ENCODE measurements around the gene F13B.
"Not testable (repeated sequence)": the region's sequence is repeated elsewhere in the genome, so short reads cannot be mapped to it uniquely, and the experiment has no call there.

F13B gene

GRCh38 chr1:197001828-197002227 lies 65.2 kb downstream of the F13B start:
- no peaks in the 10 kb centered on the region for H3K9me3 ChIP-seq (replicated peaks; ENCODE audit: insufficient read depth, low read length)
- H3K4me3 ChIP-seq (ENCODE audit: low read length), result no peak overlapping the region
- no peaks in the 10 kb centered on the region for H3F3A ChIP-seq (ENCODE audit: insufficient read depth, low read length)
- H3K36me3 ChIP-seq (replicated peaks; ENCODE audit: insufficient read depth, low read length), result no peaks in the 10 kb centered on the region
- no peak overlapping the region for H3K9ac ChIP-seq (ENCODE audit: low read length)
- no peak overlapping the region for H2AFZ ChIP-seq (ENCODE audit: low read length)
- 0 out of 2 replicates have a peak, but pooled peaks cover 3% of the 10 kb centered on the region for H3K9me2 ChIP-seq (replicated peaks; ENCODE audit: insufficient read depth, low read length)
- no peaks in the 10 kb centered on the region for H3K27me3 ChIP-seq (replicated peaks; ENCODE audit: insufficient read depth, low read length)
- no peaks in the 10 kb centered on the region for H3K4me1 ChIP-seq (ENCODE audit: low read length)
- H4K20me1 ChIP-seq (ENCODE audit: insufficient read depth, low read length), result no peaks in the 10 kb centered on the region
- H3K4me2 ChIP-seq (ENCODE audit: low read depth, low read length), result no peak overlapping the region
- TF ChIP-seq EZH2 (optimal IDR thresholded peaks at IDR 0.05; ENCODE audit: low read depth, low read length) (no peak), CTCF (IDR thresholded peaks at IDR 0.05; ENCODE audit: low read length) (no peak), EZH2phosphoT487 (IDR thresholded peaks at IDR 0.05; ENCODE audit: low read length) (no peak)
- DNase-seq, result no peak
- no peaks in the 10 kb centered on the region for H3K79me2 ChIP-seq (ENCODE audit: low read length)
- no peak overlapping the region for H3K27ac ChIP-seq (ENCODE audit: low read length)

- 0 out of 2 replicates have a peak, but pooled peaks cover 2% of the 10 kb centered on the region for H3K9me2 ChIP-seq (replicated peaks; ENCODE audit: insufficient read depth, low read length)
- no peak overlapping the region for H3K4me3 ChIP-seq (ENCODE audit: low read length)
- no peak overlapping the region for H3K27ac ChIP-seq (ENCODE audit: low read length)
- no peak for TF ChIP-seq CTCF (IDR thresholded peaks at IDR 0.05; ENCODE audit: low read length)
- no peak for TF ChIP-seq EZH2phosphoT487 (IDR thresholded peaks at IDR 0.05; ENCODE audit: low read length)
- no peak for TF ChIP-seq EZH2 (optimal IDR thresholded peaks at IDR 0.05; ENCODE audit: low read depth, low read length)
- H3K27me3 ChIP-seq (replicated peaks; ENCODE audit: insufficient read depth, low read length), result no peaks in the 10 kb centered on the region
- H2AFZ ChIP-seq (ENCODE audit: low read length), result no peak overlapping the region
- no peak overlapping the region for H3K4me2 ChIP-seq (ENCODE audit: low read depth, low read length)
- no peaks in the 10 kb centered on the region for H3K79me2 ChIP-seq (ENCODE audit: low read length)
- no peaks in the 10 kb centered on the region for H3F3A ChIP-seq (ENCODE audit: insufficient read depth, low read length)
- H3K4me1 ChIP-seq (ENCODE audit: low read length), result no peaks in the 10 kb centered on the region
- no peaks in the 10 kb centered on the region for H3K9me3 ChIP-seq (replicated peaks; ENCODE audit: insufficient read depth, low read length)
- H3K9ac ChIP-seq (ENCODE audit: low read length), result no peak overlapping the region
- no peaks in the 10 kb centered on the region for H4K20me1 ChIP-seq (ENCODE audit: insufficient read depth, low read length)
- H3K36me3 ChIP-seq (replicated peaks; ENCODE audit: insufficient read depth, low read length), result no peaks in the 10 kb centered on the region
- DNase-seq, result no peak
Observed at GRCh38 chr1:196997423-196997822, 69.6 kb downstream of the F13B start.

GRCh38 chr1:196993916-196994315 lies 73.1 kb downstream of the F13B start:
- Histone ChIP-seq H3K4me1 (ENCODE audit: low read length) (no peaks in the 10 kb centered on the region), H3K9ac (ENCODE audit: low read length) (no peak overlapping the region), H3K4me2 (ENCODE audit: low read depth, low read length) (no peak overlapping the region), H4K20me1 (ENCODE audit: insufficient read depth, low read length) (no peaks in the 10 kb centered on the region), H3K79me2 (ENCODE audit: low read length) (no peaks in the 10 kb centered on the region), H2AFZ (ENCODE audit: low read length) (no peak overlapping the region), H3K27ac (ENCODE audit: low read length) (no peak overlapping the region), H3K9me3 (replicated peaks; ENCODE audit: insufficient read depth, low read length) (no peaks in the 10 kb centered on the region), H3K36me3 (replicated peaks; ENCODE audit: insufficient read depth, low read length) (no peaks in the 10 kb centered on the region), H3K9me2 (replicated peaks; ENCODE audit: insufficient read depth, low read length) (no peaks in the 10 kb centered on the region), H3K4me3 (ENCODE audit: low read length) (no peak overlapping the region), H3K27me3 (replicated peaks; ENCODE audit: insufficient read depth, low read length) (no peaks in the 10 kb centered on the region), H3F3A (ENCODE audit: insufficient read depth, low read length) (no peaks in the 10 kb centered on the region)
- no peak for TF ChIP-seq CTCF (IDR thresholded peaks at IDR 0.05; ENCODE audit: low read length)
- no peak for DNase-seq

DNA sequence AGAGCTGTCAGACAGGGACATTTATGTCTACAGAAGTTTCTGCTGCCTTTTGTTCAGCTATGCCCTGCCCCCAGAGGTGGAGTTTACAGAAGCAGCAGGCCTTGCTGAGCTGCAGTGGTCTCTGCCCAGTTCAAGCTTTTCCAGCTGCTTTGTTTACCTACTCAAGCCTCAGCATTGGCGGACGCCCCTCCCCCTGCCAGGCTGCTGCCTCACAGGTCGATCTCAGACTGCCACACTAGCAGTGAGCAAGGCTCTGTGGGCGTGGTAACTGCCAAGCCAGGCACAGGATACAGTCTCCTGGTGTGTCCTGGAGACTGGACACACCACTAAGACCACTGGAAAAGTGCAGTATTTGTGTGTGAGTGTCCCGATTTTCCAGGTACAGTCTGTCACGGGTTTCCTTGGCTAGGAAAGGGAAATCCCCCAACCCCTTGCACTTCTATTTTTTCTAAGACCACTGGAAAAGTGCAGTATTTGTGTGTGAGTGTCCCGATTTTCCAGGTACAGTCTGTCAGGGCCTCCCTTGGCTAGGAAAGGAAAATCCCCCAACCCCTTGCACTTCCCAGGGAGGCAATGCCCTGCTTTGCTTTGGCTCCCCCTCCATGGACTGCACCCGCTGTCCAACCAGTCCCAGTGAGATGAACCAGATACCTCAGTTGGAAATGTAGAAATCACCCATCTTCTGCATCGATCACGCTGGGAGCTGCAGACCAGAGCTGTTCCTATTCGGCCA lies 75.0 kb downstream of the F13B start:
- not testable (repeated sequence) for H3K9me2 ChIP-seq (replicated peaks; ENCODE audit: insufficient read depth, low read length); H3K4me2 ChIP-seq (ENCODE audit: low read depth, low read length); H4K20me1 ChIP-seq (ENCODE audit: insufficient read depth, low read length); H3K9me3 ChIP-seq (replicated peaks; ENCODE audit: insufficient read depth, low read length); H3F3A ChIP-seq (ENCODE audit: insufficient read depth, low read length); DNase-seq; H3K9ac ChIP-seq (ENCODE audit: low read length); H3K4me1 ChIP-seq (ENCODE audit: low read length); H3K79me2 ChIP-seq (ENCODE audit: low read length); H2AFZ ChIP-seq (ENCODE audit: low read length); H3K27me3 ChIP-seq (replicated peaks; ENCODE audit: insufficient read depth, low read length); H3K27ac ChIP-seq (ENCODE audit: low read length); H3K4me3 ChIP-seq (ENCODE audit: low read length); H3K36me3 ChIP-seq (replicated peaks; ENCODE audit: insufficient read depth, low read length)
